OCI-LY7 (cell line): Measurements from ENCODE around the gene NAV2. TPM values are rescaled to one million over a fixed set of nuclear protein-coding genes. Genes with fewer than 3 reads are reported as not detected.

Experiments used
- BruUV-seq: library from RNA; stranded (reverse); fragments of 400-500 nt; replicated peaks from 2 replicates; lab custom pipeline; 2021; lab: Mats Ljungman, UMichigan
- CTCF ChIA-PET: fragments of 300-600 bp; sonication (Branson Sonifier 250); formaldehyde crosslinking; loops from one replicate; lab custom pipeline; 2022; ENCODE audit warnings: antibody characterized with exemption; ENCODE audit not compliant: unreplicated experiment; lab: Charles Lee
- POLR2A ChIA-PET: fragments of 300-600 bp; sonication (Branson Sonifier 250); formaldehyde crosslinking; loops from one replicate; lab custom pipeline; 2022; ENCODE audit warnings: antibody characterized with exemption; lab: Charles Lee
- DNase-seq: peaks from one replicate; pipeline ENCODE4 v3.0.0-alpha.2; 2015; ENCODE audit warnings: low spot score
- H2AFZ ChIP-seq: fragments of 200-600 bp; sonication (generic), shearing (Covaris generic); 2 replicates; pipeline ENCODE4 v1.6.1; 2014; ENCODE audit warnings: mild to moderate bottlenecking, antibody characterized with exemption, low read length, moderate library complexity
- H3K27ac ChIP-seq: fragments of 200-600 bp; sonication (generic); 2 replicates; pipeline ENCODE4 v1.5.1; 2014; ENCODE audit warnings: mixed run types, low read depth, mild to moderate bottlenecking, moderate library complexity, low read length, inconsistent platforms; ENCODE audit not compliant: poor library complexity, severe bottlenecking
- H3K36me3 ChIP-seq: fragments of 200-600 bp; sonication (generic); 2 replicates; pipeline ENCODE4 v1.6.1; 2014; ENCODE audit warnings: mild to moderate bottlenecking, antibody characterized with exemption, low read length, moderate library complexity, mixed read lengths; ENCODE audit not compliant: insufficient read depth
- H3K4me1 ChIP-seq: fragments of 200-600 bp; sonication (generic); 2 replicates; pipeline ENCODE4 v1.5.1; 2014; ENCODE audit warnings: mild to moderate bottlenecking, low read length; ENCODE audit not compliant: insufficient read depth, poor library complexity, severe bottlenecking
- H3K4me2 ChIP-seq: fragments of 200-600 bp; sonication (generic); 2 replicates; pipeline ENCODE4 v1.6.1; 2014; ENCODE audit warnings: mild to moderate bottlenecking, low read length
- H3K4me3 ChIP-seq: fragments of 200-600 bp; sonication (generic); 2 replicates; pipeline ENCODE4 v1.5.1; 2014; ENCODE audit warnings: mild to moderate bottlenecking, low read depth, low read length; ENCODE audit not compliant: poor library complexity, severe bottlenecking
- H3K79me2 ChIP-seq: fragments of 200-600 bp; sonication (generic); 2 replicates; pipeline ENCODE4 v1.6.1; 2016; ENCODE audit warnings: low read depth, mild to moderate bottlenecking, low read length, moderate library complexity, mixed read lengths; ENCODE audit not compliant: insufficient read depth
- H3K9me2 ChIP-seq: fragments of 200-600 bp; sonication (generic); 2 replicates; pipeline ENCODE4 v1.6.1; 2016; ENCODE audit warnings: mild to moderate bottlenecking, low read length, mixed read lengths; ENCODE audit not compliant: insufficient read depth
- H3K9me3 ChIP-seq: fragments of 200-600 bp; sonication (generic); 2 replicates; pipeline ENCODE4 v1.6.1; 2014; ENCODE audit warnings: mild to moderate bottlenecking, mixed run types, low read length, mixed read lengths
- H4K20me1 ChIP-seq: fragments of 200-600 bp; sonication (generic); 2 replicates; pipeline ENCODE4 v1.6.1; 2014; ENCODE audit warnings: mild to moderate bottlenecking, antibody characterized with exemption, low read length, moderate library complexity, mixed read lengths; ENCODE audit not compliant: insufficient read depth
- CTCF ChIP-seq: fragments of 200-600 bp; sonication (generic); conservative IDR thresholded peaks from 2 replicates; pipeline ENCODE4 v1.5.1; 2014; ENCODE audit warnings: mild to moderate bottlenecking, antibody characterized with exemption, low read length, moderate library complexity, mixed read lengths
- EZH2phosphoT487 ChIP-seq: fragments of 200-600 bp; sonication (generic); IDR thresholded peaks from 2 replicates; pipeline ENCODE4 v1.6.1; 2018; ENCODE audit warnings: low read depth, borderline replicate concordance, mild to moderate bottlenecking, mixed run types, antibody characterized with exemption, low read length, moderate library complexity, mixed read lengths
- intact Hi-C: fragments of 100-400 bp; cut with micrococcal nuclease; formaldehyde crosslinking; loops from one replicate; pipeline ENCODE4 v1.10.0; 2022; ENCODE audit not compliant: unreplicated experiment
- total RNA-seq, 2 experiments: library from RNA; depleted of rRNA in 1 of 2; stranded (reverse); fragments of >200 nt in 1 of 2; shearing (Covaris generic) in 1 of 2; gene quantifications; 2 replicates each; pipeline ENCODE4 v1.2.3, GENCODE V29; 2014 to 2022

The NAV2 gene
- total RNA-seq, 2 experiments from 2014 or later = 0.06 to 0.68 TPM

GRCh38 chr11:19973136-19973635 is 260.5 kb downstream of the NAV2 start:
- no peak overlapping the region for H3K27ac ChIP-seq
- no peak overlapping the region for H2AFZ ChIP-seq
- CTCF ChIA-PET = no interaction called here
- intact Hi-C loops = no loop called here
- H3K79me2 ChIP-seq = no peaks in the 10 kb centered on the region
- no TSS peak for BruUV-seq
- no peaks in the 10 kb centered on the region for H3K36me3 ChIP-seq
- POLR2A ChIA-PET = no interaction called here
- H3K4me1 ChIP-seq = peaks cover 3% of the 10 kb centered on the region
- no peaks in the 10 kb centered on the region for H4K20me1 ChIP-seq
- no peak overlapping the region for H3K4me2 ChIP-seq
- H3K9me2 ChIP-seq = no peaks in the 10 kb centered on the region
- no peaks in the 10 kb centered on the region for H3K9me3 ChIP-seq
- DNase-seq = no peak
- no peak for TF ChIP-seq EZH2phosphoT487
- no peak for TF ChIP-seq CTCF
- H3K4me3 ChIP-seq = no peak overlapping the region

GRCh38 chr11:19974886-19975285 is 262.2 kb downstream of the NAV2 start:
- Histone ChIP-seq H3K79me2 (no peaks in the 10 kb centered on the region), H4K20me1 (no peaks in the 10 kb centered on the region), H2AFZ (no peak overlapping the region), H3K36me3 (no peaks in the 10 kb centered on the region), H3K4me2 (no peak overlapping the region), H3K9me3 (no peaks in the 10 kb centered on the region), H3K4me1 (no peaks in the 10 kb centered on the region), H3K4me3 (no peak overlapping the region), H3K27ac (no peak overlapping the region), H3K9me2 (no peaks in the 10 kb centered on the region)
- intact Hi-C loops = no loop called here
- POLR2A ChIA-PET = no interaction called here
- CTCF ChIA-PET = no interaction called here
- DNase-seq = no peak
- TF ChIP-seq CTCF (no peak), EZH2phosphoT487 (no peak)
- no TSS peak for BruUV-seq

GRCh38 chr11:19975414-19975990 is 262.9 kb downstream of the NAV2 start:
- no TSS peak for BruUV-seq
- POLR2A ChIA-PET = no interaction called here
- no peaks in the 10 kb centered on the region for H3K79me2 ChIP-seq
- H3K4me1 ChIP-seq = no peaks in the 10 kb centered on the region
- H3K4me3 ChIP-seq = no peak overlapping the region
- CTCF ChIA-PET = no interaction called here
- no peak overlapping the region for H3K4me2 ChIP-seq
- no peak overlapping the region for H3K27ac ChIP-seq
- H4K20me1 ChIP-seq = no peaks in the 10 kb centered on the region
- no peaks in the 10 kb centered on the region for H3K9me3 ChIP-seq
- no peak overlapping the region for H2AFZ ChIP-seq
- H3K36me3 ChIP-seq = no peaks in the 10 kb centered on the region
- no peak for TF ChIP-seq EZH2phosphoT487
- no peak for TF ChIP-seq CTCF
- DNase-seq = no peak
- no peaks in the 10 kb centered on the region for H3K9me2 ChIP-seq
- intact Hi-C loops = no loop called here
